GM15510 (cell line): ENCODE results near the gene BUD23.

Source experiments
- POLR2A ChIP-seq: IDR thresholded peaks from 3 replicates; pipeline ENCODE4 v1.6.1; 2011; ENCODE audit warnings: borderline replicate concordance; ENCODE audit not compliant: insufficient read length; ENCODE audit errors: extremely low read depth

BUD23 gene

GRCh38 chr7:73682745-73683055 is 697 bp upstream of the BUD23 start:
- no peak for TF ChIP-seq POLR2A

GRCh38 chr7:73683788-73684693 is 644 bp downstream of the BUD23 start:
- TF ChIP-seq POLR2A = no peak

DNA sequence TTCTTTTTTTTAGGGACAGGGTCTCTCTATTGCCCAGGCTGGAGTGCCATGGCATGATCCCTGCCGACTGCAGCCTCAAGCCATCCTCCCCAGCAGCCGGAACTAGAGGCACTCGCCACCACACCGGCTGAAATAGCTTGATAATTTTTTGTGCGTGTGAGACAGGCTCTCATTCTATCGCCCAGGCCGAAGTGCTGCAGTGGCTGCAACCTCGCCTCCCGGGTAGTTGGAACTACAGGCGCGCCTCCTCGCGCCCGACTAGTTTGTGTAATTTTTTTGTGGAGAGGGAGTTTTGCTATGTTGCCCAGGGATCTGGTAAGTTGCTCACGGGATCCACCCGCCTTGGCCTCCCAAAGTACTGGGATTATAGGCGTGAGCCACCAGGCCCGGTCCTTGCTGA is 1.9 kb downstream of the BUD23 start:
- no peak for TF ChIP-seq POLR2A

GRCh38 chr7:73688288-73688687 is 4.9 kb downstream of the BUD23 start:
- TF ChIP-seq POLR2A = no peak

- TF ChIP-seq POLR2A = no peak
Observed at GRCh38 chr7:73690646-73691045, 7.2 kb downstream of the BUD23 start.

DNA sequence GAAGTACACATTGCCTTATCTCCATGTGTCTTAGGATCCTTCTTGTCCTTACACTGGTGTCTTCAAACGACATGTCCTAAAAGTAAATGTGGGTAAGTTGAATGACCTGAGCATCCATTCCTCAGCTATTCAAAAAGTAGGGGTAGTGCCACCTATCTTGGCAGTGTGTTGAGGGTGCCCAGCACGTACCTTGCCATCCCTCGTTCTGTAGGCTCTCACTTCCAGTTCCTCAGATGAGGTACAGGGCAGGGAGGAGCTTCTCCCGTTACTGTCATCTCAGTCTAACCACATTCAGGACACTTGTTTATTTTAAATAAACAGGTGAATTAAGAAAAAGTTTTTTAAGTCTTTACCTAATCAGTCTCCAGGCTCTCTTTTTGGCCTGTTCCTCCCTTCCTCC is 13.0 kb downstream of the BUD23 start:
- TF ChIP-seq POLR2A = no peak

DNA sequence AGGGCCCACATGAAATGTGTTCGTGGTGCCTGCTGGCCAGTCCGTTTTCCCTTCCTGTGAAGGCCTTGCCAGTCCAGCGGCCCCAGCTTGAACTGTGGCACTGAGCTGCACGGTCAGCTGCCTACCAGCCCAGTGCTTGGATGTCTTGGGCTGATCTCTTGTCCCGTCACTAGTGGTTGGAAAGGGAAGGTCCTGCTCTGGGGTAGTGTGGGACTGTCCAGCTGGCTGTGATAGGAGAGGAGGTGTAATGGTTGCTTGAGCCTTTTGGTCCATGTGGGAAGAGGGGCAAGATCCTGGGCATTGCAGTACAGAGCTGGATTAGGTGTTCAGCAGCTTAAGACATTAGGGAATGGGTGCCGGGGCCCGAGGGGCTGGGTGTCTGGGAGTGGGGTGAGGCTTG is 15.0 kb downstream of the BUD23 start:
- no peak for TF ChIP-seq POLR2A

DNA sequence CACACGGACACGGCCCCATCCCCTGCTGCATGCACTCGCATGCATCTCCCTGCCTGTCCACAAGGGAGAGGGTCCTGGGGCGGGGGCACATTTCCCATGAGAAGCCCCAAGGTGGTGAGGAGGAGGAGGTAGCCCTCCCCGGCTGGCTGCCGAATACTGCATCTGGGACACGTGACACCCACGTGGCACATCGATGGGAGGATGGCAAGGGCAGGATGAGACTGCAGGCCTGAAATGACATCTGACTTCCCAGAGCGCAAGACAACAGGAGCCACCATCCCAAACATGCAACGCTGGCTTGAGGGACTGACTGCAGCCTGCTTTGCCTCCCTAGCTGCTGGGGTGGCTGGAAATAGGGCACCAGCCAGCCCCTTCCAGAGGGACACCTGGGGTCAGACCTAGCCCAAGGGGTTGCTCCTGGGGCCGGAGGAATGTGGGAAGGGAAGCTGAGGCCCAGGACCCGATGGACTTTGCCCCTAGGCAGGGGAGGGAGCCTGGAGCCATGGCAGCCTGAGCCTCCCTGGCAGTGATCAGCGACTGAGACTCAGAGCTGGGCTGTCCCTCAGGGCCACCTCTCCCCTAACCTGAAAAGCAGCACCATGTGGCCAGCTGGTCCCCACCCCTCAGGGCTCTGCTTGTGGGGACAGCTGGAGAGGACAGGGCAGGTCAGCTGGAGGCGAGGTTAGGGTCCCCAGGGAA is 16.1 kb downstream of the BUD23 start:
- peak; percentile 5 for TF ChIP-seq POLR2A

- TF ChIP-seq POLR2A = no peak
Observed at GRCh38 chr7:73700069-73700423, 16.6 kb downstream of the BUD23 start.

GRCh38 chr7:73700581-73701134 is 17.3 kb downstream of the BUD23 start:
- TF ChIP-seq POLR2A = no peak

DNA sequence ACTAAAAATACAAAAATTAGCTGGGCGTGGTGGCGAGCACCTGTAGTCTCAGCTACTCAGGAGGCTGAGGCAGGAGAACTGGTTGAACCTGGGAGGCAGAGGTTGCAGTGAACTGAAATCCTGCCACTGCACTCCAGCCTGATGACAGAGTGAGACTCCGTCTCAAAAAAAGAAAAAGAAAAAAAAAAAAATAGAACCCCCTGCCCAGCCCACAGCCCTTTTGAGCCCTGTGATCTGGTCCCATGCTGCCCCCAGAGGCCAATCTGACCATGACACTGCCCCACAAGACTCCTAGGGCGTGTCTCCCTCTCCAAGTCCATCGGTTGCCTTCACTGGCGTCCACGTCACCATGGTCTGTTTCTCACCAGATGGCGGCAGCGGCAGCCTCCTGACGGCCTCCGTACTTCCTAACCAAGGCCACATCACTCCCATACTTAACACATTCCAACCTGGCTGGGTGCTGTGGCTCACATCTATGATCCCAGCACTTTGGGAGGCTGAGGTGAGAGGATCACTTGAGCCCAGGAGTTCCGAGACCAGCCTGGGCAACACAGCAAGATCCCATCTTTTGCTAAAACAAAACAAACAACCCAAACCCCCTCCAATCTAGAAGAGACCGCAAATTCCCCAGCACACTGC is 18.1 kb downstream of the BUD23 start:
- TF ChIP-seq POLR2A = no peak

GRCh38 chr7:73702226-73702625 is 18.8 kb downstream of the BUD23 start:
- no peak for TF ChIP-seq POLR2A

DNA sequence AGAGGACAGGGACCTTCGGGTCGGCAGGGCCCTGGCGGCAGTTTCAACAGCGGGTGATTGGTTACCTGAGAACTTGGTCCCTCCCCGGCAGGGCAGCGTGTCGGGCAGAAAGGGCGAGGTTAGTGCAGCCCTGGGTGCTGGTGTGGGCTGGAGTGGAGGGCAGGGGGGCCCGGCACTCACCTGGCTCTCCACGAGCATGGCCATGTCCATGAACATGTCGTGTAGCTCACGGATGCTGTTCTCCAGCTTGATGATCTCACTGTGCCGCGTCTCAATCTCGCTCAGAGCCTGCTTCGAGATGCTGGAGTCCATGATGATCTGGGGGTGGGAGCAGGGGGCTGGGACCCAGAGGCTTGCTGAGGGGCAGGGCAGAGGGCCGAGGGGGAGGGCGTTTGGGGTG is 19.3 kb downstream of the BUD23 start:
- no peak for TF ChIP-seq POLR2A

- no peak for TF ChIP-seq POLR2A
Observed at GRCh38 chr7:73703225-73703624, 19.8 kb downstream of the BUD23 start.
